ENCODE data around the gene VCX2. TPM values are rescaled to one million over a fixed set of nuclear protein-coding genes. Genes with fewer than 3 reads are reported as not detected.
"Not testable (repeated sequence)": the region's sequence is repeated elsewhere in the genome, so short reads cannot be mapped to it uniquely, and the experiment has no call there.

The VCX2 gene
- polyA plus RNA-seq (ENCODE audit: insufficient read length): not detected

GRCh38 chrX:8171169-8171568, at the start of gene VCX2:
TSS of gene VCX2 (minus strand) at chrX:8171267. CDS start at chrX:8170643, 624 bp downstream.
- not testable (repeated sequence) for DNase-seq (ENCODE audit: low read depth)

GRCh38 chrX:8204943-8205342, 33.9 kb upstream of the VCX2 start:
- no peak for DNase-seq (ENCODE audit: low read depth)

- DNase-seq (ENCODE audit: low read depth): no peak
Observed at GRCh38 chrX:8204169-8204935, 33.3 kb upstream of the VCX2 start.

GRCh38 chrX:8201896-8202331, 30.8 kb upstream of the VCX2 start:
- no peak for DNase-seq (ENCODE audit: low read depth)

- DNase-seq (ENCODE audit: low read depth): no peak
Observed at GRCh38 chrX:8196776-8197175, 25.7 kb upstream of the VCX2 start.

- no peak for DNase-seq (ENCODE audit: low read depth)
Observed at GRCh38 chrX:8194216-8194615, 23.1 kb upstream of the VCX2 start.

GRCh38 chrX:8192276-8192675, 21.2 kb upstream of the VCX2 start:
- DNase-seq (ENCODE audit: low read depth): no peak

GRCh38 chrX:8191022-8191421, 20.0 kb upstream of the VCX2 start:
- DNase-seq (ENCODE audit: low read depth): no peak

GRCh38 chrX:8190341-8190830, 19.3 kb upstream of the VCX2 start:
- DNase-seq (ENCODE audit: low read depth): no peak

GRCh38 chrX:8189096-8189830, 18.2 kb upstream of the VCX2 start:
- DNase-seq (ENCODE audit: low read depth): no peak

- DNase-seq (ENCODE audit: low read depth): no peak
Observed at GRCh38 chrX:8183346-8183745, 12.3 kb upstream of the VCX2 start.

- DNase-seq (ENCODE audit: low read depth): peak; percentile 19
Observed at GRCh38 chrX:8179656-8180055, 8.6 kb upstream of the VCX2 start.

- not testable (repeated sequence) for DNase-seq (ENCODE audit: low read depth)
Observed at GRCh38 chrX:8154011-8154410, 17.1 kb downstream of the VCX2 start.

GRCh38 chrX:8147226-8147625, 23.8 kb downstream of the VCX2 start:
- DNase-seq (ENCODE audit: low read depth): no peak

GRCh38 chrX:8144925-8145324, 26.1 kb downstream of the VCX2 start:
- DNase-seq (ENCODE audit: low read depth): no peak

GRCh38 chrX:8141896-8142295, 29.2 kb downstream of the VCX2 start:
- no peak for DNase-seq (ENCODE audit: low read depth)

- DNase-seq (ENCODE audit: low read depth): no peak
Observed at GRCh38 chrX:8140986-8141744, 29.9 kb downstream of the VCX2 start.

- no peak for DNase-seq (ENCODE audit: low read depth)
Observed at GRCh38 chrX:8139716-8140115, 31.4 kb downstream of the VCX2 start.

GRCh38 chrX:8138252-8138651, 32.8 kb downstream of the VCX2 start:
- DNase-seq (ENCODE audit: low read depth): no peak

GRCh38 chrX:8126648-8127047, 44.4 kb downstream of the VCX2 start:
- no peak for DNase-seq (ENCODE audit: low read depth)

GRCh38 chrX:8126092-8126491, 45.0 kb downstream of the VCX2 start:
- DNase-seq (ENCODE audit: low read depth): no peak

GRCh38 chrX:8125566-8125965, 45.5 kb downstream of the VCX2 start:
- DNase-seq (ENCODE audit: low read depth): no peak

Measured in forelimb muscle (tissue), 1 donor.